K562 (cell line): Measurements from ENCODE around the gene TOM1L1. TPM values are rescaled to one million over a fixed set of nuclear protein-coding genes. Genes with fewer than 3 reads are reported as not detected.

Source experiments
- BCLAF1 ChIP-seq, 2 experiments: fragments of 450-650 bp in 1 of 2; IDR thresholded peaks; 2 replicates each; pipeline ENCODE4 v1.6.1; 2011 to 2017; ENCODE audit warnings: low read depth in 2 of 2, antibody characterized with exemption in 1 of 2, borderline replicate concordance in 1 of 2, low read length in 1 of 2, mild to moderate bottlenecking in 1 of 2, mixed read lengths in 1 of 2; ENCODE audit not compliant: control insufficient read depth in 1 of 2
- DPF2 ChIP-seq: fragments of 450-650 bp; IDR thresholded peaks from 2 replicates; pipeline ENCODE4 v1.6.1; 2016
- HMGN3 ChIP-seq: IDR thresholded peaks from 2 replicates; pipeline ENCODE4 v1.6.1; 2011; ENCODE audit warnings: borderline replicate concordance, low read depth, mild to moderate bottlenecking, mixed read lengths, low read length; ENCODE audit not compliant: insufficient read length; ENCODE audit errors: extremely low read depth
- PHF8 ChIP-seq: fragments of 200-600 bp; sonication (generic); IDR thresholded peaks from 2 replicates; pipeline ENCODE4 v1.6.1; 2012; ENCODE audit warnings: mixed run types, mild to moderate bottlenecking, inconsistent platforms, low read length, moderate library complexity, borderline replicate concordance
- POLR2AphosphoS5 ChIP-seq: IDR thresholded peaks from 2 replicates; pipeline ENCODE4 v1.6.1; 2011; ENCODE audit warnings: mild to moderate bottlenecking, low read depth, low read length, moderate library complexity; ENCODE audit not compliant: control insufficient read depth, insufficient read depth
- RBBP5 ChIP-seq: fragments of 200-600 bp; sonication (generic); IDR thresholded peaks from 2 replicates; pipeline ENCODE4 v1.6.1; 2012; ENCODE audit warnings: borderline replicate concordance, mild to moderate bottlenecking, low read length, control low read depth, inconsistent platforms; ENCODE audit not compliant: insufficient read depth, poor library complexity, severe bottlenecking
- RBM34 ChIP-seq: fragments of 200-400 bp; formaldehyde crosslinking; IDR thresholded peaks from 2 replicates; pipeline ENCODE4 v1.6.1; 2018; ENCODE audit warnings: low read length, borderline replicate concordance; ENCODE audit not compliant: insufficient read depth
- TRIM24 ChIP-seq, 2 experiments: fragments of 450-650 bp; IDR thresholded peaks; 2 replicates each; pipeline ENCODE4 v1.6.1; 2016
- ZNF699 ChIP-seq: fragments of 250-450 bp; sonication (Bioruptor Pico); IDR thresholded peaks from 2 replicates; pipeline ENCODE4 v1.8.0; 2021; ENCODE audit warnings: mild to moderate bottlenecking, moderate library complexity; ENCODE audit not compliant: insufficient replicate concordance
- polyA plus RNA-seq, 8 experiments: library from polyadenylated mRNA; depleted of rRNA in 4 of 8; stranded (reverse) in 5 of 8; unstranded in 3 of 8; fragments of >200 nt; fragmentation: Nextera tagmentation in 2 of 8; fragmentation: Illumina TruSeq in 1 of 8; extraction: Ambion mirVana in 2 of 8; extraction: Trizol in 1 of 8; gene quantifications; 2 replicates each; pipeline versions ENCODE4 v1.2.1 to v1.2.3, GENCODE V29; 2011 to 2014; ENCODE audit warnings: inconsistent platforms in 1 of 8, missing spikeins in 1 of 8
- total RNA-seq, 7 experiments: library from RNA; depleted of rRNA in 6 of 7; stranded (reverse); fragments of >200 nt in 6 of 7; fragmentation: Illumina TruSeq in 2 of 7; extraction: Trizol in 2 of 7; gene quantifications; 2 replicates each; pipeline versions ENCODE4 v1.2.1 to v1.2.3, GENCODE V29; 2011 to 2021; ENCODE audit warnings: low replicate concordance in 1 of 7
- TF ChIP-seq, protein P1 (sequence below): sonication (generic); formaldehyde crosslinking; IDR thresholded peaks from 2 replicates; pipeline ENCODE4 v1.8.0; 2022; ENCODE audit warnings: mild to moderate bottlenecking, missing genetic modification reagents

The TOM1L1 gene
- total and polyA plus RNA-seq, 9 of the 15 experiments (the other 6 are each of a cell fraction or from before 2014, with no cell fraction given) = 21.3 to 74.3 (median 31.0) TPM

DNA sequence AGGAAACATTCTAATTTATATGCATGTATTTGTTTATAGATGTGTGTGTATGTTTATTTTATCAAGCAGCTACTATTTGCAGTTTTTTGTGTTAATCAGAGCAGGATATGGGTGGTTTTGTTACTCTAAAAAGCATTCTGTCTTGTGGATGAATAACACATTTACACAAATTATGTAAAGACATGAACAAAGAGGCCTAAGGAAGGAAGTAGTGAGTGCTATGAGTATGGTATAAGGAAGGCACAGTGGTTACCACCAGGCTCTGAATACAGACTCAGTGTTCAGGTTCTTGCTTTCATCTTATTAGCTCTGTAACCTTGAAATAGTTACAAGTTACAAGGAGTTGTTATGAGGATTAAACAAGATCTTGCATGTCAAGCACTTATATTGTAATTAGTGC is 101.8 kb downstream of the TOM1L1 start (continued):
- TF ChIP-seq RBM34 = no peak
- TF ChIP-seq ZNF699 = no peak
- TF ChIP-seq, protein P1, sequence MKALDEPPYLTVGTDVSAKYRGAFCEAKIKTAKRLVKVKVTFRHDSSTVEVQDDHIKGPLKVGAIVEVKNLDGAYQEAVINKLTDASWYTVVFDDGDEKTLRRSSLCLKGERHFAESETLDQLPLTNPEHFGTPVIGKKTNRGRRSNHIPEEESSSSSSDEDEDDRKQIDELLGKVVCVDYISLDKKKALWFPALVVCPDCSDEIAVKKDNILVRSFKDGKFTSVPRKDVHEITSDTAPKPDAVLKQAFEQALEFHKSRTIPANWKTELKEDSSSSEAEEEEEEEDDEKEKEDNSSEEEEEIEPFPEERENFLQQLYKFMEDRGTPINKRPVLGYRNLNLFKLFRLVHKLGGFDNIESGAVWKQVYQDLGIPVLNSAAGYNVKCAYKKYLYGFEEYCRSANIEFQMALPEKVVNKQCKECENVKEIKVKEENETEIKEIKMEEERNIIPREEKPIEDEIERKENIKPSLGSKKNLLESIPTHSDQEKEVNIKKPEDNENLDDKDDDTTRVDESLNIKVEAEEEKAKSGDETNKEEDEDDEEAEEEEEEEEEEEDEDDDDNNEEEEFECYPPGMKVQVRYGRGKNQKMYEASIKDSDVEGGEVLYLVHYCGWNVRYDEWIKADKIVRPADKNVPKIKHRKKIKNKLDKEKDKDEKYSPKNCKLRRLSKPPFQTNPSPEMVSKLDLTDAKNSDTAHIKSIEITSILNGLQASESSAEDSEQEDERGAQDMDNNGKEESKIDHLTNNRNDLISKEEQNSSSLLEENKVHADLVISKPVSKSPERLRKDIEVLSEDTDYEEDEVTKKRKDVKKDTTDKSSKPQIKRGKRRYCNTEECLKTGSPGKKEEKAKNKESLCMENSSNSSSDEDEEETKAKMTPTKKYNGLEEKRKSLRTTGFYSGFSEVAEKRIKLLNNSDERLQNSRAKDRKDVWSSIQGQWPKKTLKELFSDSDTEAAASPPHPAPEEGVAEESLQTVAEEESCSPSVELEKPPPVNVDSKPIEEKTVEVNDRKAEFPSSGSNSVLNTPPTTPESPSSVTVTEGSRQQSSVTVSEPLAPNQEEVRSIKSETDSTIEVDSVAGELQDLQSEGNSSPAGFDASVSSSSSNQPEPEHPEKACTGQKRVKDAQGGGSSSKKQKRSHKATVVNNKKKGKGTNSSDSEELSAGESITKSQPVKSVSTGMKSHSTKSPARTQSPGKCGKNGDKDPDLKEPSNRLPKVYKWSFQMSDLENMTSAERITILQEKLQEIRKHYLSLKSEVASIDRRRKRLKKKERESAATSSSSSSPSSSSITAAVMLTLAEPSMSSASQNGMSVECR (CRISPR knock-in tag) = no peak
- no peak for TF ChIP-seq RBBP5
- no peak for TF ChIP-seq POLR2AphosphoS5
- TF ChIP-seq BCLAF1 (IDR thresholded peaks at IDR 0.05; ENCODE audit: borderline replicate concordance in 1 of 2, control insufficient read depth in 1 of 2, low read depth in 2 of 2, low read length in 1 of 2) = no peak
- no peak for TF ChIP-seq PHF8
- no peak for TF ChIP-seq HMGN3
- no peak for TF ChIP-seq TRIM24 (IDR thresholded peaks at IDR 0.05)
- TF ChIP-seq DPF2 = no peak
